ENCODE results near the gene RPS15. TPM values are rescaled to one million over a fixed set of nuclear protein-coding genes. Genes with fewer than 3 reads are reported as not detected.

Gene RPS15
- total and polyA plus RNA-seq, 10 of the 15 experiments (the other 5 are each of a cell fraction or from before 2014, with no cell fraction given): 559 to 3,158 (median 1,413) TPM

DNA sequence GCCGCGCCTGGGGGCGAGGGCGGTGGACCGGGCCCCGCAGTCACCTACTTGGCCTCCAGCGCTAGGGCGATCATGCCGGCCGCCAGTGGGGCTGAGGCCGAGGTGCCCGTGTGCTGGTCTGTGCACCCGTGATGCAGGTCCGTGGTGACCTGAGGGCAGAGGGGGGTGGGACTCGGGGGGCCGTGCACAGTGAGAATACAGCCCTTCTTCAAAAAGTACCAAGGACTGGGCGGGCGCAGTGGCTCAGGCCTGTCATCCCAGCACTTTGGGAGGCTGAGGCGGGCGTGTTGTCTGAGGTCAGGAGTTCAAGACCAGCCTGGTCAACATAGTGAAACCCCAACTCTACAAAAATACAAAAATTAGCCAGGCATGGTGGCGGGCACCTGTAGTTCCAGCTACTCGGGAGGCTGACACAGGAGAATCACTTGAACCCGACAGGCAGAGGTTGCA, 45.8 kb downstream of the RPS15 start:
- FAIRE-seq: no peak
- H3K27me3 ChIP-seq (replicated peaks in 1 of 2; ENCODE audit: control insufficient read depth in 2 of 2, insufficient read depth in 2 of 2, low read length in 1 of 2): no peaks in the 10 kb centered on the region
- intact Hi-C loops (cut with micrococcal nuclease; ENCODE audit: unreplicated experiment) (no loop called here), in situ Hi-C loops (cut with MboI) (no loop called here)
- no peaks in the 10 kb centered on the region for H3K9me3 ChIP-seq (replicated peaks; ENCODE audit: control insufficient read depth, insufficient read depth, low read length)
- ChIA-PET RAD21 (ENCODE audit: unreplicated experiment) (no interaction called here), SMC1A (ENCODE audit: uncharacterized antibody, unreplicated experiment) (no interaction called here), POLR2A (no interaction called here), CTCF (no interaction called here)
- H2AFZ ChIP-seq (ENCODE audit: control insufficient read depth, low read depth, low read length): no peak overlapping the region
- no TSS peak for BruUV-seq (replicated peaks)
- TF ChIP-seq, protein P1, sequence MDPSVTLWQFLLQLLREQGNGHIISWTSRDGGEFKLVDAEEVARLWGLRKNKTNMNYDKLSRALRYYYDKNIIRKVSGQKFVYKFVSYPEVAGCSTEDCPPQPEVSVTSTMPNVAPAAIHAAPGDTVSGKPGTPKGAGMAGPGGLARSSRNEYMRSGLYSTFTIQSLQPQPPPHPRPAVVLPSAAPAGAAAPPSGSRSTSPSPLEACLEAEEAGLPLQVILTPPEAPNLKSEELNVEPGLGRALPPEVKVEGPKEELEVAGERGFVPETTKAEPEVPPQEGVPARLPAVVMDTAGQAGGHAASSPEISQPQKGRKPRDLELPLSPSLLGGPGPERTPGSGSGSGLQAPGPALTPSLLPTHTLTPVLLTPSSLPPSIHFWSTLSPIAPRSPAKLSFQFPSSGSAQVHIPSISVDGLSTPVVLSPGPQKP (IDR thresholded peaks at IDR 0.05; ENCODE audit: low read depth, low read length): no peak
- TF ChIP-seq, protein P2, sequence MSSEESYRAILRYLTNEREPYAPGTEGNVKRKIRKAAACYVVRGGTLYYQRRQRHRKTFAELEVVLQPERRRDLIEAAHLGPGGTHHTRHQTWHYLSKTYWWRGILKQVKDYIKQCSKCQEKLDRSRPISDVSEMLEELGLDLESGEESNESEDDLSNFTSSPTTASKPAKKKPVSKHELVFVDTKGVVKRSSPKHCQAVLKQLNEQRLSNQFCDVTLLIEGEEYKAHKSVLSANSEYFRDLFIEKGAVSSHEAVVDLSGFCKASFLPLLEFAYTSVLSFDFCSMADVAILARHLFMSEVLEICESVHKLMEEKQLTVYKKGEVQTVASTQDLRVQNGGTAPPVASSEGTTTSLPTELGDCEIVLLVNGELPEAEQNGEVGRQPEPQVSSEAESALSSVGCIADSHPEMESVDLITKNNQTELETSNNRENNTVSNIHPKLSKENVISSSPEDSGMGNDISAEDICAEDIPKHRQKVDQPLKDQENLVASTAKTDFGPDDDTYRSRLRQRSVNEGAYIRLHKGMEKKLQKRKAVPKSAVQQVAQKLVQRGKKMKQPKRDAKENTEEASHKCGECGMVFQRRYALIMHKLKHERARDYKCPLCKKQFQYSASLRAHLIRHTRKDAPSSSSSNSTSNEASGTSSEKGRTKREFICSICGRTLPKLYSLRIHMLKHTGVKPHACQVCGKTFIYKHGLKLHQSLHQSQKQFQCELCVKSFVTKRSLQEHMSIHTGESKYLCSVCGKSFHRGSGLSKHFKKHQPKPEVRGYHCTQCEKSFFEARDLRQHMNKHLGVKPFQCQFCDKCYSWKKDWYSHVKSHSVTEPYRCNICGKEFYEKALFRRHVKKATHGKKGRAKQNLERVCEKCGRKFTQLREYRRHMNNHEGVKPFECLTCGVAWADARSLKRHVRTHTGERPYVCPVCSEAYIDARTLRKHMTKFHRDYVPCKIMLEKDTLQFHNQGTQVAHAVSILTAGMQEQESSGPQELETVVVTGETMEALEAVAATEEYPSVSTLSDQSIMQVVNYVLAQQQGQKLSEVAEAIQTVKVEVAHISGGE (CRISPR knock-in tag; IDR thresholded peaks at IDR 0.05): no peak
- TF ChIP-seq ATF7 (IDR thresholded peaks at IDR 0.05; ENCODE audit: low read depth) (no peak), POU2F2 (IDR thresholded peaks at IDR 0.05; ENCODE audit: borderline replicate concordance, low read depth, low read length) (no peak), RAD21 (IDR thresholded peaks at IDR 0.05; ENCODE audit: insufficient read depth, low read depth, low read length) (no peak), NR2C2 (IDR thresholded peaks at IDR 0.05; ENCODE audit: borderline replicate concordance, control insufficient read depth, insufficient read length, low read depth) (no peak), JUNB (IDR thresholded peaks at IDR 0.05) (no peak), TCF3 (IDR thresholded peaks at IDR 0.05; ENCODE audit: borderline replicate concordance, insufficient read depth, low read depth, low read length) (no peak), EED (IDR thresholded peaks at IDR 0.05; ENCODE audit: low read depth) (no peak), SIX5 (IDR thresholded peaks at IDR 0.05; ENCODE audit: low read depth, low read length, severe bottlenecking) (no peak), BMI1 (IDR thresholded peaks at IDR 0.05; ENCODE audit: borderline replicate concordance) (no peak)
- TF ChIP-seq, protein P3, sequence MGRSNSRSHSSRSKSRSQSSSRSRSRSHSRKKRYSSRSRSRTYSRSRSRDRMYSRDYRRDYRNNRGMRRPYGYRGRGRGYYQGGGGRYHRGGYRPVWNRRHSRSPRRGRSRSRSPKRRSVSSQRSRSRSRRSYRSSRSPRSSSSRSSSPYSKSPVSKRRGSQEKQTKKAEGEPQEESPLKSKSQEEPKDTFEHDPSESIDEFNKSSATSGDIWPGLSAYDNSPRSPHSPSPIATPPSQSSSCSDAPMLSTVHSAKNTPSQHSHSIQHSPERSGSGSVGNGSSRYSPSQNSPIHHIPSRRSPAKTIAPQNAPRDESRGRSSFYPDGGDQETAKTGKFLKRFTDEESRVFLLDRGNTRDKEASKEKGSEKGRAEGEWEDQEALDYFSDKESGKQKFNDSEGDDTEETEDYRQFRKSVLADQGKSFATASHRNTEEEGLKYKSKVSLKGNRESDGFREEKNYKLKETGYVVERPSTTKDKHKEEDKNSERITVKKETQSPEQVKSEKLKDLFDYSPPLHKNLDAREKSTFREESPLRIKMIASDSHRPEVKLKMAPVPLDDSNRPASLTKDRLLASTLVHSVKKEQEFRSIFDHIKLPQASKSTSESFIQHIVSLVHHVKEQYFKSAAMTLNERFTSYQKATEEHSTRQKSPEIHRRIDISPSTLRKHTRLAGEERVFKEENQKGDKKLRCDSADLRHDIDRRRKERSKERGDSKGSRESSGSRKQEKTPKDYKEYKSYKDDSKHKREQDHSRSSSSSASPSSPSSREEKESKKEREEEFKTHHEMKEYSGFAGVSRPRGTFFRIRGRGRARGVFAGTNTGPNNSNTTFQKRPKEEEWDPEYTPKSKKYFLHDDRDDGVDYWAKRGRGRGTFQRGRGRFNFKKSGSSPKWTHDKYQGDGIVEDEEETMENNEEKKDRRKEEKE (IDR thresholded peaks at IDR 0.05): no peak
- H3K4me1 ChIP-seq (ENCODE audit: control insufficient read depth, insufficient read depth, low read length): no peaks in the 10 kb centered on the region
- H4K20me1 ChIP-seq (ENCODE audit: control insufficient read depth, insufficient read depth): no peaks in the 10 kb centered on the region
- no peak overlapping the region for H3K4me3 ChIP-seq
- H3K36me3 ChIP-seq (ENCODE audit: control insufficient read depth in 2 of 2, insufficient read depth in 2 of 2, low read length in 1 of 2): no peaks in the 10 kb centered on the region
- H3K4me2 ChIP-seq (ENCODE audit: control insufficient read depth, insufficient read depth): no peak overlapping the region
- no peak for DNase-seq (ENCODE audit: low read depth, low spot score)
- no peak overlapping the region for H3K9ac ChIP-seq (ENCODE audit: control insufficient read depth, insufficient read depth, low read length)
- WGBS (ENCODE audit: insufficient coverage, insufficient replicate concordance, low lambda C conversion rate, missing lambda C conversion rate): 73% methylated on average over 17 of the region's 23 CpGs
- H3K27ac ChIP-seq (ENCODE audit: control insufficient read depth, insufficient read depth): no peak overlapping the region
- ATAC-seq: no peak
- peaks cover under 1% of the 10 kb centered on the region; the same call in 1 of the 2 replicates for H3K79me2 ChIP-seq (ENCODE audit: control insufficient read depth, insufficient read depth, low read length)
